Activated T-helper 17 cell treated with anti-CD3 and anti-CD28 coated beads, Interleukin-2, amount 50 U/mL, for 72 hours (primary cell): Measurements from ENCODE around the gene CCR5. TPM values are rescaled to one million over a fixed set of nuclear protein-coding genes. Genes with fewer than 3 reads are reported as not detected.

Experiments used
- ATAC-seq: fragments of 150-1000 bp; cut with Tn5 transposase; replicated peaks from 2 replicates; pipeline ENCODE4 v1.10.0; 2021; ENCODE audit warnings: mild to moderate bottlenecking, moderate library complexity
- H3K27ac Mint-ChIP-seq: one replicate; pipeline ENCODE4 v1.8.0; 2022; ENCODE audit warnings: mixed read lengths
- H3K27me3 Mint-ChIP-seq: one replicate; pipeline ENCODE4 v1.8.0; 2022; ENCODE audit warnings: mixed read lengths
- H3K36me3 Mint-ChIP-seq: one replicate; pipeline ENCODE4 v1.8.0; 2022; ENCODE audit warnings: low read depth, mild to moderate bottlenecking, mixed read lengths
- H3K4me1 Mint-ChIP-seq: one replicate; pipeline ENCODE4 v1.8.0; 2022; ENCODE audit warnings: mixed read lengths
- H3K4me3 Mint-ChIP-seq: one replicate; pipeline ENCODE4 v1.8.0; 2022; ENCODE audit warnings: mild to moderate bottlenecking, mixed read lengths
- H3K9me3 Mint-ChIP-seq: one replicate; pipeline ENCODE4 v1.8.0; 2022; ENCODE audit warnings: mixed read lengths
- total RNA-seq, 2 donors: library from RNA; stranded (reverse); gene quantifications; one replicate each; pipeline ENCODE4 v1.2.3, GENCODE V29; 2022

Gene CCR5
- total RNA-seq, 2 donors from 2014 or later, result 2.2 to 13.8 TPM

- ATAC-seq, result no peak
- Mint-ChIP-seq H3K4me1 (no peaks in the 10 kb centered on the region), H3K27me3 (no peaks in the 10 kb centered on the region), H3K9me3 (no peaks in the 10 kb centered on the region), H3K4me3 (no peak overlapping the region), H3K36me3 (no peaks in the 10 kb centered on the region), H3K27ac (no peak overlapping the region)
Measured at GRCh38 chr3:46416125-46416810, 45.5 kb downstream of the CCR5 start.

- Mint-ChIP-seq H3K4me3 (no peak overlapping the region), H3K36me3 (no peaks in the 10 kb centered on the region), H3K9me3 (no peaks in the 10 kb centered on the region), H3K27ac (no peak overlapping the region), H3K4me1 (no peaks in the 10 kb centered on the region), H3K27me3 (no peaks in the 10 kb centered on the region)
- ATAC-seq, result no peak
Measured at GRCh38 chr3:46416811-46417510, 46.2 kb downstream of the CCR5 start.

GRCh38 chr3:46417841-46418611 lies 47.3 kb downstream of the CCR5 start:
- Mint-ChIP-seq H3K9me3 (no peaks in the 10 kb centered on the region), H3K4me1 (no peaks in the 10 kb centered on the region), H3K27me3 (no peaks in the 10 kb centered on the region), H3K27ac (no peak overlapping the region), H3K4me3 (no peak overlapping the region), H3K36me3 (no peaks in the 10 kb centered on the region)
- ATAC-seq, result no peak

DNA sequence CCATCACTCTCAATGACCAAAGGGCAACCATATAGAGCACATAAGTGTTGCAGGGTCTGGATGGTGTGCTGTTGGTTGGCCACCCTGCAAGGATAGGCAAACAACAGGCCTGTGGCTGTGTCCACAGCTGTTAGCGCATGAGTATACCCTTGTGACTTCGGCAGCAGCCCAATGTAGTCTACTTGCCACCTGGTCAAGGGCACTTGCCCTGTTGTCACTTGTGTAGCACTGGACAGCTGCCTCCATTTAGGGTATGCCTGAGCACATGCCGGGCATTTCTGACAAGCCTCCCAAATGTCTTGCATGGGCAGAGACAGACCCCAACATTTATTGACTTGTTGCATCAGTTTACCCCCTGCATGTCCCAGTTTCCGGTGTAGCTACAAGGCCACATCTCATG lies 49.1 kb downstream of the CCR5 start:
- no peak for ATAC-seq
- no peaks in the 10 kb centered on the region for H3K9me3 Mint-ChIP-seq
- H3K27ac Mint-ChIP-seq, result no peak overlapping the region
- no peak overlapping the region for H3K4me3 Mint-ChIP-seq
- no peaks in the 10 kb centered on the region for H3K27me3 Mint-ChIP-seq
- no peaks in the 10 kb centered on the region for H3K4me1 Mint-ChIP-seq
- H3K36me3 Mint-ChIP-seq, result no peaks in the 10 kb centered on the region

DNA sequence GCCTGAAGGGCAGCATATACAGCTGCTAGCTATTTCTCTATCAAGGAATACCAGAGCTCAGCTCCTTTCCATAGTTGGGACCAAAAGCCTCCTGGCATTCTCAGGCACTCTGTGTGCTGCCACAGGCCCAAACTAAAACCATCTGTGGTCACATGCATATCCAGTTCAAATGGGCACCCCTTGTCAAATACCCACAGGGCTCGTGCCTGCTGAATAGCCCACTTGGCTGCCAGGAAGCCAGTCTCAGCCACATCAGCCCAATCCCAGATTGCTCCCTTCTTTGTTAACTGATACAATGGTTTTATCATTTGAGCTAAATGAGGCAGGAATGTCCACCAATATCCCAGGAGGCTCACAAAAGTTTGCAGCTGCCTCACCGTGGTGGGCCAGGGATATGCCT lies 50.2 kb downstream of the CCR5 start:
- Mint-ChIP-seq H3K27me3 (no peaks in the 10 kb centered on the region), H3K4me3 (no peak overlapping the region), H3K27ac (no peak overlapping the region), H3K36me3 (no peaks in the 10 kb centered on the region), H3K4me1 (no peaks in the 10 kb centered on the region), H3K9me3 (no peaks in the 10 kb centered on the region)
- no peak for ATAC-seq

GRCh38 chr3:46422617-46423016 lies 51.9 kb downstream of the CCR5 start:
- no peak overlapping the region for H3K4me3 Mint-ChIP-seq
- H3K36me3 Mint-ChIP-seq, result no peaks in the 10 kb centered on the region
- no peaks in the 10 kb centered on the region for H3K27me3 Mint-ChIP-seq
- ATAC-seq, result no peak
- H3K27ac Mint-ChIP-seq, result no peak overlapping the region
- no peaks in the 10 kb centered on the region for H3K9me3 Mint-ChIP-seq
- no peaks in the 10 kb centered on the region for H3K4me1 Mint-ChIP-seq

DNA sequence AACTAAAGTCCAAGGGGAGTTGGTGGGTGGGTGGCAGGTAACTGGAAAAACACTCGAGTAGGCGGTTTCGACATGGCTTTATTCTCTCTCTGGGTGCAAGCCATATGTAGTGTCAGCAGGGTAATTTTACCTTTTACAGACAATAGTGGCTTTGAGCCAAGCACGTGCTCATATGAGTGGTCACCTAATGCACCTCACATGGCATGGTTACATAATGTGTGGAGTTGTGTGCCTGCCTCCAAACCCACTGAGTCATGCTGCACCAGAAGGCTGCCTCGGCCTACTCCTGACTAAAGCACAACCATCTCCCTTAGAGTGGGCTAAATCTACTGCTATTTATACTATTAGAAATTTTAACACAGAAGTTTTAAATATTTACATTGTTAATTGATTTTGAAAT lies 52.8 kb downstream of the CCR5 start:
- Mint-ChIP-seq H3K4me3 (no peak overlapping the region), H3K27me3 (no peaks in the 10 kb centered on the region), H3K4me1 (no peaks in the 10 kb centered on the region), H3K27ac (no peak overlapping the region), H3K9me3 (no peaks in the 10 kb centered on the region), H3K36me3 (no peaks in the 10 kb centered on the region)
- ATAC-seq, result no peak

Other genes starting within 250 kb of the CCR5 start
- 1 to 10 TPM in 1 of 2 donors, under 1 TPM in 1; 0.66 to 1.8 TPM for gene CCR1, start 162.6 kb upstream of the CCR5 start, total RNA-seq
- gene CCR3, start 128.5 kb upstream of the CCR5 start, total RNA-seq, result not detected
- gene CCR2, start 16.8 kb upstream of the CCR5 start, total RNA-seq, result 10 to 100 TPM in 1 of 2 donors, 1 to 10 TPM in 1; 2.9 to 17.5 TPM
- 1 to 10 TPM; 2.1 to 3.7 TPM for gene CCRL2, start 36.3 kb downstream of the CCR5 start, total RNA-seq
- not detected for gene LTF, start 94.0 kb downstream of the CCR5 start, total RNA-seq
- not detected for gene RTP3, start 127.0 kb downstream of the CCR5 start, total RNA-seq
- gene LRRC2, start 195.4 kb downstream of the CCR5 start, total RNA-seq, result not detected
- not detected for gene FAM240A, start 241.6 kb downstream of the CCR5 start, total RNA-seq